GM12865 (cell line): ENCODE results near the gene CACNA2D2.

Experiments
- DNase-seq: peaks from one replicate; pipeline ENCODE4 v3.0.0; 2010; ENCODE audit warnings: low read depth
- H3K4me3 ChIP-seq: 2 replicates; pipeline ENCODE4 v1.5.1; 2011; ENCODE audit warnings: mild to moderate bottlenecking, low read depth, low read length, control low read depth
- TF ChIP-seq, protein P1 (sequence below): IDR thresholded peaks from 2 replicates; pipeline ENCODE4 v1.5.1; 2011; ENCODE audit warnings: low read length, control low read depth, low read depth, inconsistent platforms; ENCODE audit not compliant: insufficient read depth; ENCODE audit errors: missing control alignments

The CACNA2D2 gene

DNA sequence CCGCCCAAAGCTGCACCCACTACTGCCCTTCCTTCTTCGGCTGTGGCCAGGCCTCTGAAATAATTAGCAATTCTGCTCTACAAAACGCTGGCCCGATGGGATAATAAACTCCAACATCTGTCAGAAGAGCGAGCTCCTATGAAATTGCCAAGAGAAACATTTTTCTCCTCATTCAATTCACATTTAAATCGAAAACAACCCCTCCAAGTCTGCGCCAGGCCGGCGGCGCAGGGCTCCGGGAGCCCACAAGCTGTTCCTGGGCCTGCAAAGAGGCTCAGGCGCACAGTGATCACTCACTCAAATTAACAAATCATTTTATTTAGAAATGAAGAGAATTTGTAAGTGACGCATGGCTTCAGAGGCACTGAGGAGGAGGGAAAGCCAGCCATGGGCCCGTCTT is 88.8 kb downstream of the CACNA2D2 start:
- H3K4me3 ChIP-seq = no peak overlapping the region
- TF ChIP-seq, protein P1, sequence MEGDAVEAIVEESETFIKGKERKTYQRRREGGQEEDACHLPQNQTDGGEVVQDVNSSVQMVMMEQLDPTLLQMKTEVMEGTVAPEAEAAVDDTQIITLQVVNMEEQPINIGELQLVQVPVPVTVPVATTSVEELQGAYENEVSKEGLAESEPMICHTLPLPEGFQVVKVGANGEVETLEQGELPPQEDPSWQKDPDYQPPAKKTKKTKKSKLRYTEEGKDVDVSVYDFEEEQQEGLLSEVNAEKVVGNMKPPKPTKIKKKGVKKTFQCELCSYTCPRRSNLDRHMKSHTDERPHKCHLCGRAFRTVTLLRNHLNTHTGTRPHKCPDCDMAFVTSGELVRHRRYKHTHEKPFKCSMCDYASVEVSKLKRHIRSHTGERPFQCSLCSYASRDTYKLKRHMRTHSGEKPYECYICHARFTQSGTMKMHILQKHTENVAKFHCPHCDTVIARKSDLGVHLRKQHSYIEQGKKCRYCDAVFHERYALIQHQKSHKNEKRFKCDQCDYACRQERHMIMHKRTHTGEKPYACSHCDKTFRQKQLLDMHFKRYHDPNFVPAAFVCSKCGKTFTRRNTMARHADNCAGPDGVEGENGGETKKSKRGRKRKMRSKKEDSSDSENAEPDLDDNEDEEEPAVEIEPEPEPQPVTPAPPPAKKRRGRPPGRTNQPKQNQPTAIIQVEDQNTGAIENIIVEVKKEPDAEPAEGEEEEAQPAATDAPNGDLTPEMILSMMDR = no peak
- DNase-seq = no peak

DNA sequence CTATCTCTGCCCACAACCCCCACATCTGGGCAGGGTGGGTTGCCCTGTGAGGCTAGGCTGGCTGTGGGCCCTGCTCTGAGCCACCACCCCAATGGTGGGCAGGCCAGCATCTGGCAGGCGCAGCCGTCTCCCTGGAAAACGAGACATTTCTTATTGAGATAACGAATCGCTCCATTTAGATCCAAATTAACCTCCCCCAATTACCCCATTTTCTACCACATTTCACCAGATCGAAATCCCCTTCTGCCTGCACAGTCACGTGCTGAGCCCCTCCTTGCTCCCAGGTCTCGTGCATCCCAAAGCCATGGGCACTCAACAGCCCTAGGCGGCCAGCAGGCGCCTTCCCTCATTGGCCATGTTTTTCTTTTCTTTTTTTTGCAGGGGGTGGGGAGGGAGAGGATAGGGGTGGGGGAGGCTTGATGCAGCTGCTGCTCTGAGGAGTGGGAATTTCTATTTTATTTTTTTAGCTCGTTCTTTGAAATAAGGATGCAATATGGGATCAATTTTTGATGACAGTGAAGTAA is 91.1 kb downstream of the CACNA2D2 start:
- no peak for DNase-seq
- TF ChIP-seq, protein P1 = no peak
- H3K4me3 ChIP-seq = no peak overlapping the region

DNA sequence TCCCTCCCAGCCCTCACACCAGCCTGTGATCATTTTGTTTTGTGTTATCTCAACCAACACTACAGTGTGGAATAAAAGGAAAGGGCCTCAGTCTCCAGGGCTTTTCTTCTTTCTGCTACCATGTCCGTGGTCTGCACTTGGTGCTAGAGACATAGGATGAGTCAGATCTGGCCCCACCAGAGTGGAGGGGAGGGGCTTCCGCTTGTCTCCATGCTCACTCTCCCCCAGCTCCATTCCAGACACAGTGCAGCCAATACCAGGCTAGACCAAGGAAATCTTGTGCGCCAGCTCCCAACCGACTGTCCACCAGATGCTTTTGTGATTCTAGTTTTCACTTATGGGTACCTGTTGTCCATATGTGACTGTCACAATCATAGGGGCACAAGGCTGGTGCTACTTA is 92.2 kb downstream of the CACNA2D2 start:
- DNase-seq = no peak
- no peak overlapping the region for H3K4me3 ChIP-seq
- TF ChIP-seq, protein P1 = no peak

DNA sequence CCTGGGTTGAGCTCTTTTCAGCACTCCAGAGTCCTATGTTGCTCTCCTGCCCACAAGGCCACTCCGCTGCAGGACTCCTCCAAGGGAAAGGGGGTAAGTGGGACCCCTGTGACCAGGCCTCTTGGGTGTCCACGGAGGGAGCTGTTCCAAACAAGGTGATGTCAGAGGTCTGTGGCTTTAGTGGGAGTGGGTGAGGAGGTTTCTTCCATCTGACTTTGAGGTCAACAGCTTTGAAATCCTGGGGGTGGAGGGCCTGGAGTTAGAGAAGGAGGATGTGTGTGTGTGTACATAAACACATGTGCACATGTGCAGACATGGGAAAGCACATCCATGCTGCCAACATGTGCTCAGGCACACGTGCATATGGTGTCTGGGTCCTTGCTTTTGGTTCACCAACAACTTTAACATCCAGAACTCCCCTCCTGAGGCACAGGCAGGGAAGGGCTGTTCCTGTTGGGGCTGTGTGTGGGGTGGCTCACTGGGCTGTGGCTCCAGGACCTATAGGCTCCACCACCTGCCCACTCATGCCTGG is 92.8 kb downstream of the CACNA2D2 start:
- no peak for DNase-seq
- H3K4me3 ChIP-seq = no peak overlapping the region
- TF ChIP-seq, protein P1 = no peak

DNA sequence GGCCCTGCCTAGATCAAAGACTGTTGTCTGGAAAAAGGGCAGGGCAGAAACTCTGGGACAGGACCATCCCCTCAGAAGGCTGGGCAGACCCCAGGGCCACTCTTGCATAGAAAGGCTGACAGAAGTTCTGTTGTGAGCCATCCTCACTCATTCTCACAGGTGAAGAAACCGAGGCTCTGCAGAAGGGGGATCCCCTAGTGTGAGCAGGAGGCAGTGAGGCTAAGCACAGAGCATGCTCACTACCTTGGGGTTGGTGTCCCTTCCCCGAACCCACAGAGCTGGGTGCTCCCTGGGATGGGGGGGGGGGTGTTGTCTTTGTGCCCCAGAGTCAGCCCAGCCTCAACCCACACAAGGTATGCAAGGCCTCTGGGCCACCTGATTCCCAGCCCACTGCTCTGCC is 93.2 kb downstream of the CACNA2D2 start:
- TF ChIP-seq, protein P1 = no peak
- no peak overlapping the region for H3K4me3 ChIP-seq
- DNase-seq = no peak

DNA sequence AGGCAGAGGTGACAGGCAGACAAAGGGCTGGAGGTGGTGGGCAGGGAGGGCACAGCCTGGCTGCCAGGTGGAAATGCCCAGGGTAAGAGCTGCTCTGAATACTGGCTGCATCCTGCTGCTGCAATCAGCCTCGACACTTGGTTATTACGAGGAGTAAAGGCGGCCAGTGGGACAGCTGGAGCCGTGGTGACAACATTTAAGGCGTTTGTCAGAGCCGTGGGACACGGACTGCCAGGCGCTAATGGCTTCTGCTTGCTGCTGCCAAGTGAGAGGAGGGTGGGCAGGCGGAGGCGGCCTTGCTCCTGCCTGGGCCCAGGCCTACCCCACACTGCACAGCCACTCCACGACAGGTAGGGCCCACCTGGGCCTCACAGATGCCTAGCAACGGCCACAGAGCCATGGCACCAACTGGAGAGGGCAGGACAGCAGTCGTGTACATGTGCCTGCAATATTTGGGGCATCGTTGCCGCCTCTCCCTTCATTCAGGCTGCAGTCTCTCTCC is 94.9 kb downstream of the CACNA2D2 start:
- DNase-seq = no peak
- no peak overlapping the region for H3K4me3 ChIP-seq

More for the DNA sequence above, 94.9 kb downstream of the CACNA2D2 start:
- TF ChIP-seq, protein P1 = no peak
